Epithelial cell of prostate (primary cell): ENCODE results near the gene MPL.
A peak's percentile ranks its signal among the peaks of the same experiment; 100 is the strongest.

Source experiments
- DNase-seq: peaks from one replicate; pipeline ENCODE4 v3.0.0-alpha.2; 2011; ENCODE audit warnings: low read depth, low spot score
- H3K27ac ChIP-seq: fragments of 450-650 bp; 2 replicates; pipeline ENCODE4 v1.5.1; 2017; ENCODE audit warnings: mild to moderate bottlenecking

Gene MPL

GRCh38 chr1:43321331-43321891 lies 16.2 kb upstream of the MPL start:
- no peak for DNase-seq
- H3K27ac ChIP-seq: no peak overlapping the region

- H3K27ac ChIP-seq: no peak overlapping the region
- no peak for DNase-seq
Measured at GRCh38 chr1:43322506-43322905, 15.1 kb upstream of the MPL start.

- no peak for DNase-seq
- H3K27ac ChIP-seq: no peak overlapping the region
Measured at GRCh38 chr1:43324810-43325209, 12.8 kb upstream of the MPL start.

- no peak for DNase-seq
- no peak overlapping the region for H3K27ac ChIP-seq
Measured at GRCh38 chr1:43325381-43325780, 12.2 kb upstream of the MPL start.

GRCh38 chr1:43327549-43328292 lies 9.9 kb upstream of the MPL start:
- DNase-seq: no peak
- H3K27ac ChIP-seq: no peak overlapping the region

GRCh38 chr1:43329995-43330751 lies 7.4 kb upstream of the MPL start:
- no peak for DNase-seq
- no peak overlapping the region for H3K27ac ChIP-seq

GRCh38 chr1:43331688-43332087 lies 5.9 kb upstream of the MPL start:
- no peak for DNase-seq
- no peak overlapping the region for H3K27ac ChIP-seq

- no peak for DNase-seq
- H3K27ac ChIP-seq: no peak overlapping the region
Measured at GRCh38 chr1:43334453-43335205, 3.0 kb upstream of the MPL start.

- H3K27ac ChIP-seq: no peak overlapping the region
- no peak for DNase-seq
Measured at GRCh38 chr1:43338001-43338400, 383 bp downstream of the MPL start.

GRCh38 chr1:43339584-43340232 lies 2.1 kb downstream of the MPL start:
- DNase-seq: no peak
- no peak overlapping the region for H3K27ac ChIP-seq

- no peak for DNase-seq
- no peak overlapping the region for H3K27ac ChIP-seq
Measured at GRCh38 chr1:43340559-43340958, 2.9 kb downstream of the MPL start.

- DNase-seq: no peak
- H3K27ac ChIP-seq: no peak overlapping the region
Measured at GRCh38 chr1:43344267-43344850, 6.7 kb downstream of the MPL start.

GRCh38 chr1:43345120-43345519 lies 7.5 kb downstream of the MPL start:
- no peak overlapping the region for H3K27ac ChIP-seq
- no peak for DNase-seq

- no peak for DNase-seq
- no peak overlapping the region for H3K27ac ChIP-seq
Measured at GRCh38 chr1:43346636-43347035, 9.0 kb downstream of the MPL start.

GRCh38 chr1:43348343-43348808 lies 10.8 kb downstream of the MPL start:
- peak overlapping the region; percentile 92 for H3K27ac ChIP-seq

GRCh38 chr1:43348809-43349593 lies 11.4 kb downstream of the MPL start:
- peak overlapping the region; percentile 92 for H3K27ac ChIP-seq
- DNase-seq: no peak

More at GRCh38 chr1:43348343-43348808, 10.8 kb downstream of the MPL start:
- DNase-seq: no peak

GRCh38 chr1:43349594-43350306 lies 12.1 kb downstream of the MPL start:
- H3K27ac ChIP-seq: peak overlapping the region; percentile 92
- DNase-seq: no peak

- DNase-seq: no peak
- H3K27ac ChIP-seq: no peak overlapping the region
Measured at GRCh38 chr1:43350976-43351375, 13.4 kb downstream of the MPL start.
